Measurements from ENCODE around the gene SKP1.
A peak's percentile ranks its signal among the peaks of the same experiment; 100 is the strongest.

The SKP1 gene

DNA sequence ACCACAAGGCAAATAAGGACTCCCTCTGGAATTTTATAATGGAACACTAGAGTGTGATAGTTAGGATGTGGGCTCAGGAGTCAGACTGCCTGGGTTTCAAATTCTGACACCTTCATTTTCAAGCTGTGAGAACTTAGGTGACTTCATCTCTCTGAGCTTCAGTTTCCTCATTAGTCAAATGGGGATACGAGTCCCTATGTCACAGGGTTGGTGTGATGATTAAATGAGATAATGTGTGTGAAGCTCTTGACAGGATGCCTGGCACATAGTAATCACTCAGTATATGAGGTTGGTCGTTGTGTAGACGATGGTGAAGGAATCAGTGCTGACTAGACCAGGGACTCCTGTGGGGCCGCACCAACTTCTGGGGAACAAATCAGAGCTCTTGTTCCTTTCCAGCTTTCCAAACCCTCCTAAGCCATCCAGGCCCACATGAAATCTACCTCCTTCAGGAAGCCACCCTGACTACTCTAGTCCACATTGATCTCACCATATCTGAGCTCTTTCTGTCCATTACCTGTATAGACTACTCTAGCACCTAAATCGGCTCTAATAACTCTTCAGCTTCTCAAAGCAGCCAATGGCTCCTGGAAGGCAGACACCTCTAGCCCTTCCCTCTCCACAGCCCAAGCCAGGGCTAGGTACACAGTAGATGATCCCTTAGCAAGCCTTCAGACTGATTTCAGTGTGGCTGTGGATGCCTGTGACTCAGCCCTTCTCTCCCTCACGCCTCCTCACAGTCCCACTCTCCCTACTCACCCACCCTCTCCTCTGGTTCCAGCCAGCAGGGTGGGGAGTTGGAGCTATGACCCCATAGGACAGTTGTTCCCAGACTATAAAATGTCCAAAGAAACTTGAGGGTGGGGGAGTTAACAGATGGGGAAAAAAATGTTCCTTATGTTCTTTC lies 64.8 kb downstream of the SKP1 start:
- ChIA-PET POLR2A (interaction anchor here (1.4 kb wide), 1 partner anchor 29 kb away, joined by 5 read pairs; no protein-coding TSS in a partner anchor), CTCF (interaction anchor here (0.7 to 6.5 kb wide), 8 partner anchors 12 to 178 kb away, joined by 3 to 56 read pairs (median 5); no protein-coding TSS in a partner anchor)
- H3K4me1 ChIP-seq (ENCODE audit: control insufficient read depth, insufficient read depth, low read length), result no peaks in the 10 kb centered on the region
- 0 out of 2 replicates have a peak, but pooled peaks have one; percentile 14 for TF ChIP-seq ZNF600 (tag by site-specific recombination; IDR thresholded peaks at IDR 0.05)
- TF ChIP-seq, protein P1, sequence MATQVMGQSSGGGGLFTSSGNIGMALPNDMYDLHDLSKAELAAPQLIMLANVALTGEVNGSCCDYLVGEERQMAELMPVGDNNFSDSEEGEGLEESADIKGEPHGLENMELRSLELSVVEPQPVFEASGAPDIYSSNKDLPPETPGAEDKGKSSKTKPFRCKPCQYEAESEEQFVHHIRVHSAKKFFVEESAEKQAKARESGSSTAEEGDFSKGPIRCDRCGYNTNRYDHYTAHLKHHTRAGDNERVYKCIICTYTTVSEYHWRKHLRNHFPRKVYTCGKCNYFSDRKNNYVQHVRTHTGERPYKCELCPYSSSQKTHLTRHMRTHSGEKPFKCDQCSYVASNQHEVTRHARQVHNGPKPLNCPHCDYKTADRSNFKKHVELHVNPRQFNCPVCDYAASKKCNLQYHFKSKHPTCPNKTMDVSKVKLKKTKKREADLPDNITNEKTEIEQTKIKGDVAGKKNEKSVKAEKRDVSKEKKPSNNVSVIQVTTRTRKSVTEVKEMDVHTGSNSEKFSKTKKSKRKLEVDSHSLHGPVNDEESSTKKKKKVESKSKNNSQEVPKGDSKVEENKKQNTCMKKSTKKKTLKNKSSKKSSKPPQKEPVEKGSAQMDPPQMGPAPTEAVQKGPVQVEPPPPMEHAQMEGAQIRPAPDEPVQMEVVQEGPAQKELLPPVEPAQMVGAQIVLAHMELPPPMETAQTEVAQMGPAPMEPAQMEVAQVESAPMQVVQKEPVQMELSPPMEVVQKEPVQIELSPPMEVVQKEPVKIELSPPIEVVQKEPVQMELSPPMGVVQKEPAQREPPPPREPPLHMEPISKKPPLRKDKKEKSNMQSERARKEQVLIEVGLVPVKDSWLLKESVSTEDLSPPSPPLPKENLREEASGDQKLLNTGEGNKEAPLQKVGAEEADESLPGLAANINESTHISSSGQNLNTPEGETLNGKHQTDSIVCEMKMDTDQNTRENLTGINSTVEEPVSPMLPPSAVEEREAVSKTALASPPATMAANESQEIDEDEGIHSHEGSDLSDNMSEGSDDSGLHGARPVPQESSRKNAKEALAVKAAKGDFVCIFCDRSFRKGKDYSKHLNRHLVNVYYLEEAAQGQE (tag by site-specific recombination; IDR thresholded peaks at IDR 0.05), result no peak
- no peak for TF ChIP-seq ZNF433 (tag by site-specific recombination; IDR thresholded peaks at IDR 0.05; ENCODE audit: low read depth)
- TF ChIP-seq ZBTB48 (tag by site-specific recombination; IDR thresholded peaks at IDR 0.05), result peak; percentile 98
- no peak for TF ChIP-seq MYNN (tag by site-specific recombination; IDR thresholded peaks at IDR 0.05; ENCODE audit: borderline replicate concordance)
- no peak for TF ChIP-seq ZNF621 (tag by site-specific recombination; IDR thresholded peaks at IDR 0.05)
- peak; percentile 90 for TF ChIP-seq EGR2 (tag by site-specific recombination; IDR thresholded peaks at IDR 0.05; ENCODE audit: low read depth)
- TF ChIP-seq, protein P2, sequence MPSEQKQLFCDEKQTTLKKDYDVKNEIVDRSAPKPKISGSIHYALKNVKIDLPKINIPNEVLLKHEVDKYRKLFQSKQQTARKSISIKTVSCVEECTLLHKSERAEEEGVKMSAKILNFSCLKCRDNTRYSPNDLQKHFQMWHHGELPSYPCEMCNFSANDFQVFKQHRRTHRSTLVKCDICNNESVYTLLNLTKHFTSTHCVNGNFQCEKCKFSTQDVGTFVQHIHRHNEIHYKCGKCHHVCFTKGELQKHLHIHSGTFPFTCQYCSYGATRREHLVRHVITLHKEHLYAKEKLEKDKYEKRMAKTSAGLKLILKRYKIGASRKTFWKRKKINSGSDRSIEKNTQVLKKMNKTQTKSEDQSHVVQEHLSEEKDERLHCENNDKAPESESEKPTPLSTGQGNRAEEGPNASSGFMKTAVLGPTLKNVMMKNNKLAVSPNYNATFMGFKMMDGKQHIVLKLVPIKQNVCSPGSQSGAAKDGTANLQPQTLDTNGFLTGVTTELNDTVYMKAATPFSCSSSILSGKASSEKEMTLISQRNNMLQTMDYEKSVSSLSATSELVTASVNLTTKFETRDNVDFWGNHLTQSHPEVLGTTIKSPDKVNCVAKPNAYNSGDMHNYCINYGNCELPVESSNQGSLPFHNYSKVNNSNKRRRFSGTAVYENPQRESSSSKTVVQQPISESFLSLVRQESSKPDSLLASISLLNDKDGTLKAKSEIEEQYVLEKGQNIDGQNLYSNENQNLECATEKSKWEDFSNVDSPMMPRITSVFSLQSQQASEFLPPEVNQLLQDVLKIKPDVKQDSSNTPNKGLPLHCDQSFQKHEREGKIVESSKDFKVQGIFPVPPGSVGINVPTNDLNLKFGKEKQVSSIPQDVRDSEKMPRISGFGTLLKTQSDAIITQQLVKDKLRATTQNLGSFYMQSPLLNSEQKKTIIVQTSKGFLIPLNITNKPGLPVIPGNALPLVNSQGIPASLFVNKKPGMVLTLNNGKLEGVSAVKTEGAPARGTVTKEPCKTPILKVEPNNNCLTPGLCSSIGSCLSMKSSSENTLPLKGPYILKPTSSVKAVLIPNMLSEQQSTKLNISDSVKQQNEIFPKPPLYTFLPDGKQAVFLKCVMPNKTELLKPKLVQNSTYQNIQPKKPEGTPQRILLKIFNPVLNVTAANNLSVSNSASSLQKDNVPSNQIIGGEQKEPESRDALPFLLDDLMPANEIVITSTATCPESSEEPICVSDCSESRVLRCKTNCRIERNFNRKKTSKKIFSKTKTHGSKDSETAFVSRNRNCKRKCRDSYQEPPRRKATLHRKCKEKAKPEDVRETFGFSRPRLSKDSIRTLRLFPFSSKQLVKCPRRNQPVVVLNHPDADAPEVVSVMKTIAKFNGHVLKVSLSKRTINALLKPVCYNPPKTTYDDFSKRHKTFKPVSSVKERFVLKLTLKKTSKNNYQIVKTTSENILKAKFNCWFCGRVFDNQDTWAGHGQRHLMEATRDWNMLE (tag by site-specific recombination; conservative IDR thresholded peaks at IDR 0.05; ENCODE audit: low read depth), result no peak
- TF ChIP-seq, protein P3, sequence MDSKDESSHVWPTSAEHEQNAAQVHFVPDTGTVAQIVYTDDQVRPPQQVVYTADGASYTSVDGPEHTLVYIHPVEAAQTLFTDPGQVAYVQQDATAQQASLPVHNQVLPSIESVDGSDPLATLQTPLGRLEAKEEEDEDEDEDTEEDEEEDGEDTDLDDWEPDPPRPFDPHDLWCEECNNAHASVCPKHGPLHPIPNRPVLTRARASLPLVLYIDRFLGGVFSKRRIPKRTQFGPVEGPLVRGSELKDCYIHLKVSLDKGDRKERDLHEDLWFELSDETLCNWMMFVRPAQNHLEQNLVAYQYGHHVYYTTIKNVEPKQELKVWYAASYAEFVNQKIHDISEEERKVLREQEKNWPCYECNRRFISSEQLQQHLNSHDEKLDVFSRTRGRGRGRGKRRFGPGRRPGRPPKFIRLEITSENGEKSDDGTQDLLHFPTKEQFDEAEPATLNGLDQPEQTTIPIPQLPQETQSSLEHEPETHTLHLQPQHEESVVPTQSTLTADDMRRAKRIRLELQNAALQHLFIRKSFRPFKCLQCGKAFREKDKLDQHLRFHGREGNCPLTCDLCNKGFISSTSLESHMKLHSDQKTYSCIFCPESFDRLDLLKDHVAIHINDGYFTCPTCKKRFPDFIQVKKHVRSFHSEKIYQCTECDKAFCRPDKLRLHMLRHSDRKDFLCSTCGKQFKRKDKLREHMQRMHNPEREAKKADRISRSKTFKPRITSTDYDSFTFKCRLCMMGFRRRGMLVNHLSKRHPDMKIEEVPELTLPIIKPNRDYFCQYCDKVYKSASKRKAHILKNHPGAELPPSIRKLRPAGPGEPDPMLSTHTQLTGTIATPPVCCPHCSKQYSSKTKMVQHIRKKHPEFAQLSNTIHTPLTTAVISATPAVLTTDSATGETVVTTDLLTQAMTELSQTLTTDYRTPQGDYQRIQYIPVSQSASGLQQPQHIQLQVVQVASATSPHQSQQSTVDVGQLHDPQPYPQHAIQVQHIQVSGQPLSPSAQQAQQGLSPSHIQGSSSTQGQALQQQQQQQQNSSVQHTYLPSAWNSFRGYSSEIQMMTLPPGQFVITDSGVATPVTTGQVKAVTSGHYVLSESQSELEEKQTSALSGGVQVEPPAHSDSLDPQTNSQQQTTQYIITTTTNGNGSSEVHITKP (tag by site-specific recombination; IDR thresholded peaks at IDR 0.05), result no peak
- TF ChIP-seq ZBTB26 (tag by site-specific recombination; optimal IDR thresholded peaks at IDR 0.05), result no peak
- no peak for TF ChIP-seq ZNF843 (tag by site-specific recombination; IDR thresholded peaks at IDR 0.05)
- TF ChIP-seq ZNF768 (tag by site-specific recombination; IDR thresholded peaks at IDR 0.05), result no peak
- TF ChIP-seq, protein P4, sequence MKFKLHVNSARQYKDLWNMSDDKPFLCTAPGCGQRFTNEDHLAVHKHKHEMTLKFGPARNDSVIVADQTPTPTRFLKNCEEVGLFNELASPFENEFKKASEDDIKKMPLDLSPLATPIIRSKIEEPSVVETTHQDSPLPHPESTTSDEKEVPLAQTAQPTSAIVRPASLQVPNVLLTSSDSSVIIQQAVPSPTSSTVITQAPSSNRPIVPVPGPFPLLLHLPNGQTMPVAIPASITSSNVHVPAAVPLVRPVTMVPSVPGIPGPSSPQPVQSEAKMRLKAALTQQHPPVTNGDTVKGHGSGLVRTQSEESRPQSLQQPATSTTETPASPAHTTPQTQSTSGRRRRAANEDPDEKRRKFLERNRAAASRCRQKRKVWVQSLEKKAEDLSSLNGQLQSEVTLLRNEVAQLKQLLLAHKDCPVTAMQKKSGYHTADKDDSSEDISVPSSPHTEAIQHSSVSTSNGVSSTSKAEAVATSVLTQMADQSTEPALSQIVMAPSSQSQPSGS (tag by site-specific recombination; IDR thresholded peaks at IDR 0.05; ENCODE audit: low read depth), result no peak
- TF ChIP-seq GFI1B (tag by site-specific recombination; IDR thresholded peaks at IDR 0.05), result no peak
- TF ChIP-seq ZNF664 (tag by site-specific recombination; IDR thresholded peaks at IDR 0.05), result peak; percentile 96
- no peak for TF ChIP-seq ZFP37 (tag by site-specific recombination; IDR thresholded peaks at IDR 0.05)
- TF ChIP-seq, protein P5, sequence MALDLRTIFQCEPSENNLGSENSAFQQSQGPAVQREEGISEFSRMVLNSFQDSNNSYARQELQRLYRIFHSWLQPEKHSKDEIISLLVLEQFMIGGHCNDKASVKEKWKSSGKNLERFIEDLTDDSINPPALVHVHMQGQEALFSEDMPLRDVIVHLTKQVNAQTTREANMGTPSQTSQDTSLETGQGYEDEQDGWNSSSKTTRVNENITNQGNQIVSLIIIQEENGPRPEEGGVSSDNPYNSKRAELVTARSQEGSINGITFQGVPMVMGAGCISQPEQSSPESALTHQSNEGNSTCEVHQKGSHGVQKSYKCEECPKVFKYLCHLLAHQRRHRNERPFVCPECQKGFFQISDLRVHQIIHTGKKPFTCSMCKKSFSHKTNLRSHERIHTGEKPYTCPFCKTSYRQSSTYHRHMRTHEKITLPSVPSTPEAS (tag by site-specific recombination; IDR thresholded peaks at IDR 0.05), result no peak
- no peak for TF ChIP-seq ZNF155 (tag by site-specific recombination; IDR thresholded peaks at IDR 0.05)
- TF ChIP-seq ZNF776 (tag by site-specific recombination; IDR thresholded peaks at IDR 0.05; ENCODE audit: borderline replicate concordance), result no peak
- TF ChIP-seq HOXA7 (CRISPR knock-in tag; IDR thresholded peaks at IDR 0.05; ENCODE audit: borderline replicate concordance), result no peak

More for the DNA sequence above, 64.8 kb downstream of the SKP1 start:
- Histone ChIP-seq H3K9me3 (ENCODE audit: control insufficient read depth, insufficient read depth, low read depth, low read length) (no peaks in the 10 kb centered on the region), H3K36me3 (ENCODE audit: control insufficient read depth in 2 of 2, insufficient read depth in 1 of 2, low read length in 2 of 2) (peaks cover 0 to 10% of the 10 kb centered on the region in 2 experiments; a peak in 1 of 3 replicates), H3K4me3 (ENCODE audit: low read depth, low read length) (no peak overlapping the region), H3K27ac (ENCODE audit: extremely low read depth, low read depth, low read length) (no peak overlapping the region)

Measured in HEK293 (cell line).